Right lobe of liver (tissue), 6 donors: ENCODE results near the gene THSD7B. TPM values are rescaled to one million over a fixed set of nuclear protein-coding genes. Genes with fewer than 3 reads are reported as not detected.

Source experiments
- ATAC-seq, 4 donors: fragments of 200-7000 bp; cut with Tn5 transposase; one replicate each; pipeline ENCODE4 v1.9.1; 2020; ENCODE audit warnings: mild to moderate bottlenecking in 4 of 4, moderate library complexity in 4 of 4
- DNase-seq, 3 donors: peaks; one replicate each; pipeline ENCODE4 v3.0.0-alpha.2; 2020
- H3K27ac ChIP-seq, 3 donors: fragments of 200-600 bp; one replicate each; pipeline ENCODE4 v1.8.0; 2022
- H3K27me3 ChIP-seq, 2 donors: fragments of 200-600 bp; one replicate each; pipeline ENCODE4 v1.8.0; 2022
- H3K36me3 ChIP-seq, 4 donors: fragments of 200-600 bp; sonication (generic) in 1 of 4; one replicate each; pipeline versions ENCODE4 v1.5.1 to v1.8.0; 2017 to 2022; ENCODE audit warnings: control low read depth in 1 of 4
- H3K4me1 ChIP-seq, 4 donors: fragments of 200-600 bp; sonication (generic) in 1 of 4; one replicate each; pipeline versions ENCODE4 v1.5.1 to v1.8.0; 2017 to 2022; ENCODE audit warnings: control low read depth in 1 of 4
- H3K4me3 ChIP-seq, 3 donors: fragments of 200-600 bp; one replicate each; pipeline ENCODE4 v1.8.0; 2022
- H3K9me3 ChIP-seq, 4 donors: fragments of 200-600 bp; sonication (generic) in 1 of 4; one replicate each; pipeline versions ENCODE4 v1.5.1 to v1.8.0; 2017 to 2022; ENCODE audit warnings: control low read depth in 1 of 4
- POLR2A ChIP-seq: fragments of 450-650 bp; IDR thresholded peaks from one replicate; pipeline ENCODE4 v1.6.1; 2017; ENCODE audit warnings: antibody characterized with exemption, mild to moderate bottlenecking
- WGBS: methylation state at CpG from one replicate; pipeline ENCODE4 v1.1.6; 2018; ENCODE audit warnings: low coverage, low lambda C conversion rate; ENCODE audit not compliant: insufficient coverage; ENCODE audit errors: missing lambda C conversion rate; 5-methylcytosine and 5-hydroxymethylcytosine counted together
- intact Hi-C, 2 donors: fragments of 100-400 bp; cut with DNase I; formaldehyde crosslinking; loops; one replicate each; pipeline versions ENCODE4 v1.11.2 to v1.14.1; 2022
- total RNA-seq, 6 experiments: library from RNA; depleted of rRNA in 2 of 6; stranded (reverse); fragments of >200 nt in 2 of 6; fragmentation: NEBNext Ultra II Directional in 3 of 6; extraction: Animal tissue kit (Norgen Biotek cat#: 25700) in 3 of 6; gene quantifications; one replicate each; pipeline versions ENCODE4 v1.1.0 to v1.2.4, GENCODE V29; 2016 to 2023
- TF ChIP-seq, protein P1 (sequence below), 4 donors: fragments of 200-600 bp in 3 of 4; fragments of 450-650 bp in 1 of 4; IDR thresholded peaks; one replicate each; pipeline versions ENCODE4 v1.5.1 to v1.8.0; 2016 to 2022; ENCODE audit warnings: antibody characterized with exemption in 4 of 4, mild to moderate bottlenecking in 2 of 4
- donor health status: DM: no; HTN: yes; CAD: no.
- donor health status: DM: no; HTN: no; CAD: no.
- donor health status: DM: no; HTN: no; CAD: no.
- donor health status: DM: no; HTN: yes; CAD: no.
- donor health status: DM: no; HTN: yes; CAD: no.

The THSD7B gene
- total RNA-seq, 6 experiments from 2014 or later = 0.07 to 0.89 (median 0.24) TPM

DNA sequence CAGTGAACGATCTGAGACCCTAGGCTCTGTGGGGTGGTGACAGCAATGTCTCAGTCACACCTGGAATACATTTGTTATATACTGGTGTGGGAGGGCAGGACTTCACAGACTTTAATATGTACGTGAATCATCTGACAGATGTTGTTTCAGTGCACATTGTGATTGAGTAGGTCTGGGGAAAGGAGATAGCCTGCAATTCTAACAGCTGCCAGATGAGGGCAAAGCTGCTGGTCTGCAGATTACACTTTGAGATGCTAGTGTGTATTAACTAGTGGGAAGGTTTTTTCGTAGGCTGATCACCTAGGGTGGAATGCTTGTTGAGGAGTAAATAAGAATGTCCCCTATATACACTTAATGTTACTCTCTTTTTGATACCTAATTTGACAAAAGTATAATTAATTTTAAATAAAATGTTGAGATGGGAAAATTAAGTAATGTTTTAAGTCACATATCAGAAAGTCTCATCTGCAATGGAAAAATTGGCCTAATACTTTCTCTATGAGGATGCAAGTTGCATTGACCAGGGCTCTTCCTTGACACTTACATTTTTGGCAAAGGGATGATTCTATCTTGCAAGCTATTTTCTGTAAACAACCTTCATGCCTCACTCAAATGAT is 702.0 kb downstream of the THSD7B start:
- ATAC-seq (peak; percentile 78 to 85 (median 80)), DNase-seq (peak in 1 of 3 donors; percentile 53)
- intact Hi-C loops = loop anchor here in 1 of 2 donors (10.0 kb wide), 1 partner anchor 367 kb away; no protein-coding TSS in a partner anchor

DNA sequence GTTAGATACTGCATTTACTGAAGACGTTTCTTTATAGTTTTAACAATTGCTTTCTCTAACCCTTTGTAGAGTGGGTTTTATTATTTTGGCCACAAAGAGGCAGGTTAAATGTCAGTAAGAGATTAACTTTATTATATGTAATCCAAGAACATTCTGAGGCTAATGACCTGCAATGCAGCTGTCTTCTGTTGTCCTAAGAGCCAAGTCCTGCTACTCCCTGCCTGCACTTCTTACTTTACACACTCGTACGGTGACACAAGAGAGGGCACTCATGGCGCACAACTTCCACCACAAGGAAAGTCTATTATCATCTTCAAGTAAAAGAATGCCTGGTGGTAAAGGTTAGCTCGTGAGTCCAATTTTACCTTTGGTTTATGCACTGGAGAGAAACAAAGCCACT is 727.9 kb downstream of the THSD7B start:
- H3K27me3 ChIP-seq = no peaks in the 10 kb centered on the region
- WGBS = 44% methylated on average over 5 of the region's 5 CpGs
- ATAC-seq = no peak
- TF ChIP-seq, protein P1, sequence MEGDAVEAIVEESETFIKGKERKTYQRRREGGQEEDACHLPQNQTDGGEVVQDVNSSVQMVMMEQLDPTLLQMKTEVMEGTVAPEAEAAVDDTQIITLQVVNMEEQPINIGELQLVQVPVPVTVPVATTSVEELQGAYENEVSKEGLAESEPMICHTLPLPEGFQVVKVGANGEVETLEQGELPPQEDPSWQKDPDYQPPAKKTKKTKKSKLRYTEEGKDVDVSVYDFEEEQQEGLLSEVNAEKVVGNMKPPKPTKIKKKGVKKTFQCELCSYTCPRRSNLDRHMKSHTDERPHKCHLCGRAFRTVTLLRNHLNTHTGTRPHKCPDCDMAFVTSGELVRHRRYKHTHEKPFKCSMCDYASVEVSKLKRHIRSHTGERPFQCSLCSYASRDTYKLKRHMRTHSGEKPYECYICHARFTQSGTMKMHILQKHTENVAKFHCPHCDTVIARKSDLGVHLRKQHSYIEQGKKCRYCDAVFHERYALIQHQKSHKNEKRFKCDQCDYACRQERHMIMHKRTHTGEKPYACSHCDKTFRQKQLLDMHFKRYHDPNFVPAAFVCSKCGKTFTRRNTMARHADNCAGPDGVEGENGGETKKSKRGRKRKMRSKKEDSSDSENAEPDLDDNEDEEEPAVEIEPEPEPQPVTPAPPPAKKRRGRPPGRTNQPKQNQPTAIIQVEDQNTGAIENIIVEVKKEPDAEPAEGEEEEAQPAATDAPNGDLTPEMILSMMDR (IDR thresholded peaks at IDR 0.05) = no peak
- no peak overlapping the region for H3K27ac ChIP-seq
- H3K4me3 ChIP-seq = no peak overlapping the region
- H3K9me3 ChIP-seq = no peaks in the 10 kb centered on the region
- no peaks in the 10 kb centered on the region for H3K36me3 ChIP-seq
- no peaks in the 10 kb centered on the region for H3K4me1 ChIP-seq
- DNase-seq = no peak
- intact Hi-C loops = no loop called here

More for the DNA sequence above, 702.0 kb downstream of the THSD7B start:
- H3K36me3 ChIP-seq = no peaks in the 10 kb centered on the region
- H3K27ac ChIP-seq = no peak overlapping the region
- WGBS = 32% methylated on average over 3 of the region's 3 CpGs
- no peak overlapping the region for H3K4me3 ChIP-seq
- TF ChIP-seq POLR2A = no peak
- TF ChIP-seq, protein P1 (IDR thresholded peaks at IDR 0.05) = peak; percentile 46 to 68 (median 57)
- no peaks in the 10 kb centered on the region for H3K9me3 ChIP-seq
- no peaks in the 10 kb centered on the region for H3K4me1 ChIP-seq
- no peaks in the 10 kb centered on the region for H3K27me3 ChIP-seq

DNA sequence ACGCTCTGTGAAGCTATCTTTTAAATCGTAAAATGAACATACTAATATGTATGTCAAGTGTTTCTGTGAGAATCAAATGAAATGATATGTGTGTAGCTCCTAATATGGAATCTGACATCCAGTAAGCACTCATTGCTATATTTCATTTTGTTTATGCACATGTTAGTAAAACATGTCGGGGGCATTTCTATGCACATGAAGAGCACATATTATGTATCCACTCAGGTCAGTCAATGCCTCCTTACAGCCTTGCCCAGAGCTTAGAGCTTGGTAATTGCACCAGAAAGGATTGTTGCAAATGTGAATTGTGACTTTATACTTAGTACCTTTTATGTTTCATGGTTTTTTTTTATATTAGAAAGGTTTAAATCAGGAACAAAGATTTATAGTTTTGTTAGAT is 735.3 kb downstream of the THSD7B start:
- H3K9me3 ChIP-seq = no peaks in the 10 kb centered on the region
- H3K27me3 ChIP-seq = no peaks in the 10 kb centered on the region
- no peaks in the 10 kb centered on the region for H3K4me1 ChIP-seq
- intact Hi-C loops = no loop called here
- no peaks in the 10 kb centered on the region for H3K36me3 ChIP-seq
- WGBS = 27% methylated on average over 3 of the region's 3 CpGs
- ATAC-seq (no peak), DNase-seq (no peak)
- H3K4me3 ChIP-seq = no peak overlapping the region
- H3K27ac ChIP-seq = no peak overlapping the region
- TF ChIP-seq, protein P1 (IDR thresholded peaks at IDR 0.05) = no peak
- TF ChIP-seq POLR2A = no peak

DNA sequence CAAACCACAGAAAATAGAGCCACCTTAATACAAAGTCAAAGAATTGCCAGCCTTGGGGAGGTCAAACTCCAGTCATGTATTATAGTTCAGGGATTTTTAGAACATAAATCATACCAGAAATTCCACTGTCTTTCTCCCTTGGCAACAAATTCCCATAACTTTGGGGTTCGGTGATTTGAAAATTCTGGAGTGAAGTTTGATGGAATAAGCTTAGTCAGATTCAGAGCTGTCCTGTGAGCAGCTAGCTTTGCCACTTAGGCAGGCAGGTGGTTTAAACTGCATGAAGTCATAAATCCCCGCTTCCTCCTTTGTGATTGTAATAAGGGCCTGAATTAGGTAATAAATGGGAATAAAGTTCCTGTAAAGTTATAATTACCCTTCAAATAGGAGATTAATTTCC is 741.9 kb downstream of the THSD7B start:
- no peak overlapping the region for H3K4me3 ChIP-seq
- TF ChIP-seq, protein P1 (IDR thresholded peaks at IDR 0.05) = no peak
- TF ChIP-seq POLR2A = no peak
- H3K9me3 ChIP-seq = no peaks in the 10 kb centered on the region
- H3K27ac ChIP-seq = no peak overlapping the region
- DNase-seq (no peak), ATAC-seq (no peak)
- H3K4me1 ChIP-seq = no peaks in the 10 kb centered on the region
- intact Hi-C loops = no loop called here
- 69% methylated on average over 2 of the region's 2 CpGs for WGBS
- H3K27me3 ChIP-seq = no peaks in the 10 kb centered on the region
- H3K36me3 ChIP-seq = no peaks in the 10 kb centered on the region
